Fibroblast of skin of right biceps (primary cell): ENCODE results near the gene RAE1.

Experiments
- DNase-seq: peaks from one replicate; pipeline ENCODE4 v3.0.0-alpha.2; 2013

The RAE1 gene

DNA sequence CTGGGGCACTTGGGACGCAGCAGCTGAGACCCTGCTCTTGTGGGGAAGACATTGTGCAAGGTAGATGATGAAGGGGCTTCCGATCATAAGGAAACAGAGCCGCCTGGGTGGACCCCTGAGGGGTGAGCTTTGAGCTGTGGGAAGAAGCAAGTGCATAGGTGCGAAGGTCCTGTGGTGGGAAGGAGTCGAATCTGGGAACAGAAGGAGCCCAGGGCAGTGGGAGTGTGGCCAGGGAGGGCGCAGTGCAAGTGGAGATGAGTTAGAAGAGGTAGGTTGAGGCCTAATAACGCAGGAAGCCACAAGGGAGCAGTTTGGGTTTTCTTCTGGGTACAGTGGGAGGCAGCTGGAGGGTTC is 50.5 kb downstream of the RAE1 start:
- no peak for DNase-seq

GRCh38 chr20:57402206-57403125 is 51.4 kb downstream of the RAE1 start:
- no peak for DNase-seq

GRCh38 chr20:57403216-57403615 is 52.2 kb downstream of the RAE1 start:
- DNase-seq = no peak

- DNase-seq = no peak
These were observed 53.0 kb downstream of the RAE1 start for GRCh38 chr20:57404006-57404405.

DNA sequence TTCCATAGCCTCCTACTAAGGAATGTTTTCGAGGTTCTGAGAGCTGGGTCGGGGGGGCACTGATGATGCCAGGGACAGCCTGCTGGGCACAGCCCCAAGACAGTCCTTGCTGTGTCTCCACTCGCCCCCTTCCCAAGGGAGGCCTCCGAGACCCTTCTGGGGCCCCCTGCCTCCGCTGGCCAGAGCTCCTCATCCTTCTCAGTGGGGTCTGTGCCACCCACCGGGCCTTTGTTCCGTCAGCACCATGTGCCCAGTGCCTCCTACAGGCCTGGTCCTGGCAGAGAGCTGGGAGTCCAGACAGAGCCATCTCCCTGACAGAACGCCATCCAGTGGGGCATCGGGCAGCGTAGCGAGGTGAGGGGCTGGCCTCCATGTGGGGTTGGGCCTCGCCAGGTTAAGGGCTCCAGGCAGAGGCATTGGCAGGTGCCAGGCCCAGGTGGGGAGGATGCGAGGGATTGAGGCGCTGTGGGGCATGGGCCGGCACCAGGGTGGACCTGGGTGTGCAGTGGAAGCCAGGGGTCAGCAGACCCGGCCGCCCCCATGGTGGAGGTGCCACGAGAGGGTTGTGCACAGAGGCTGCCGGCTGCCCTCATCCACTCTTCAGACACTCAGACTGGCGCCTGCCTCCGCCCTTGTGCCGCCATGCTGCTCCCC is 53.5 kb downstream of the RAE1 start:
- DNase-seq = no peak

GRCh38 chr20:57405236-57406016 is 54.4 kb downstream of the RAE1 start:
- no peak for DNase-seq

DNA sequence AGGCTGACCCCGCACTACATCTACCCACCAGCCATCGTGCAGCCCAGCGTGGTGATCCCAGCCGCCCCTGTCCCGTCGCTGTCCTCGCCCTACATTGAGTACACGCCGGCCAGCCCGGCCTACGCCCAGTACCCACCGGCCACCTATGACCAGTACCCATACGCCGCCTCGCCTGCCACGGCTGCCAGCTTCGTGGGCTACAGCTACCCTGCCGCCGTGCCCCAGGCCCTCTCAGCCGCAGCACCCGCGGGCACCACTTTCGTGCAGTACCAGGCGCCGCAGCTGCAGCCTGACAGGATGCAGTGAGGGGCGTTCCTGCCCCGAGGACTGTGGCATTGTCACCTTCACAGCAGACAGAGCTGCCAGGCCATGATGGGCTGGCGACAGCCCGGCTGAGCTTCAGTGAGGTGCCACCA is 56.5 kb downstream of the RAE1 start:
- DNase-seq = no peak

DNA sequence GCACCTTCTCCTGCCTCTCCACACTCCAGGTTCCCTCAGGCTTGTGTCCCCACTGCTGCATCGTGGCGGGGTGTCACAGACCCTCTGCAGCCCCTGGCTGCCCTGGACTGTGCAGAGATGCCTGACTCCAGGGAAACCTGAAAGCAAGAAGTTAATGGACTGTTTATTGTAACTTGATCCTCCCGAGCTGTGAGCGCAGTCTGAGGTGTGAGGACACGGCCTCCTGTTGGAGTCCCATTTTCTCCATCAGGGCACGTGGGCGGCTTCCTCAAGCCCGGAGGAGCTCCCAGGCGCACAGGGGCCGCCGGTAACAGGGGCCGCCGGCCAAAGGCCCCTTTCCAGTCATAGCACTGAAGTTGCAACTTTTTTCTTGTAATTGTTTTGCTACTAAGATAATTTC is 57.1 kb downstream of the RAE1 start:
- DNase-seq = no peak

- DNase-seq = no peak
These were observed 57.6 kb downstream of the RAE1 start for GRCh38 chr20:57408536-57409233.

GRCh38 chr20:57409316-57409671 is 58.2 kb downstream of the RAE1 start:
- DNase-seq = no peak

DNA sequence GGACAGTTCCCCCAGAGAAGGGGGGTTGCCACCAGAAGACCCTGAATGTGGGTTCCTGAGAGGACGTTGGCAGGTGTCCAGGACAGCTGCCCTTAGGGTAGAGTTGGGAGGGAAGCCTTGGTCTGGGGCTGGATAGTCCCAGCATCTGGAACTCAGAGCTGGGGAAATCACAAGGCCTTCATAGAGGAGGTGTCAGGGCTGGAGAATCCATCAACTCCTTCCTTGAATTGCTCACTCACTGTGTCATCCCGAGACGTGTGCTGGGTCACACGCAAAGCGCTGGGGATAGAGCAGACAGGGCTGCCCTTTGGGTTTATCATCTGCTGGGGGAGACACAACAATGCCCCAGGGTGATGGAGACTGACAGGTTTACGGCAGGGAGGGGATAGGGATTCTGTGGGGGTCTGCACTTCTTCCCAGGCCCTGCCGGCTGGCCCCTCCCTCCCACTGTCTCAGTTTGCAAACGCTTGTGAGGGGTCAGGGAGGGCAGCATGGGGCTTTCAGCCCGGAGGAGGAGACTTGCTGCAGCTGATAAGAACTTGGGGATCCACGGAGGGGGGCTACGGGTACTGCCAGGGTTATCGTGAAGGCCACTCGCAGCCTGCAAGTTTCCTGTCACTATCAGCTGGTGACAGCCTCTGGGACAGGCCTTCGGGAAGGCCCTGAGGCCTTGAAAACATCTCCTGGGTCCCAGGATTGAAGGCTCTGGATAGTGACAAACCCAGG is 58.8 kb downstream of the RAE1 start:
- peak; percentile 11 for DNase-seq

GRCh38 chr20:57410398-57410920 is 59.4 kb downstream of the RAE1 start:
- DNase-seq = no peak

DNA sequence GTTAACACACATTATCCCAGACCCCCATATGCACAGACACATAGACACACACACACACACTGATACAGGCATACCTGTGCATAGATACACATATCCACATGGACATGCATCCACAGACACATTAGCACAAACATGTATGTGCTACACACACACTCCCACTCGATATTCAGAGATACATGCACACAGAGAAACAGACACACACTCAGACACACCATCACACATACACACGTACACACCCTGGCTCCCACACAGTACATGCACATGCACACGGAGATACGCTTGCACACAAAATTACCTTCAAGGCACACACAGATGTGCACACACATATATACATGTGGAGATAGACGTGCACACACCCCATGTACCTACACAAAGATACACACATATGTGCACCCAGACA is 59.9 kb downstream of the RAE1 start:
- DNase-seq = no peak

GRCh38 chr20:57411406-57412283 is 60.6 kb downstream of the RAE1 start:
- no peak for DNase-seq

DNA sequence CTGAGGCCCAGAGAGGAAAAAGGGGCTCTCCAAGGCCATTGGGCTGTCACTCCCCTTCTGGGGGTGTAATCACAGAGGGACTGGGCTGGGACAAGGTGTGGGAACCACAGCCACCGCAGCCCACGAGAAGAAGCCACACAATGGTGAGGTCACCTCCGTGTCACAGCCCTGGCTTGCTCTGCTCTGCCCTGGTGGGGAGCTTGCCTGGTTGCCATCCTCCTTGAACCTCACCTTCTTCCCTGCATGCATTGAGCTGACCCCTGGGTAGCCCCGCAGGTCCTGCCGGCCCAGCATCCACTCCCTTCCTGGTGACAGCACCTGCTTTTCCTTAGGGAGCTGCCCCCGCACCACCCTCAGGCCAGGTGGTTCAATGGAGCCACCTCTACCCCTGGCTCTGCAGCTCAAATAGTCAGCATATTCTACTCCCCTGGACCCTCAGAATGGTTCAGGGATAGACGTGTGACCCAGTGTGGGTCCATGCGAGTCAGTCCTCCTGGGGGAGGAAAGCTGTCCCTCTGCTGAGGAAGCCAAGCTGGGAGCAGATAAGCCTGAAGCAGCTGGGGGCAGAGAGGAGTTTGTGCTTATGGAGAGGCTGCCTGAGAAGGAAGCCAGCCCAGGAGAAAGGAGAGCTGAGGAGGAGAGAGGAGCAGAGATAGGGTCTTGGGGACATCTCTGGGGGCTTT is 61.4 kb downstream of the RAE1 start:
- DNase-seq = no peak

- no peak for DNase-seq
These were observed 62.9 kb downstream of the RAE1 start for GRCh38 chr20:57413986-57414385.

DNA sequence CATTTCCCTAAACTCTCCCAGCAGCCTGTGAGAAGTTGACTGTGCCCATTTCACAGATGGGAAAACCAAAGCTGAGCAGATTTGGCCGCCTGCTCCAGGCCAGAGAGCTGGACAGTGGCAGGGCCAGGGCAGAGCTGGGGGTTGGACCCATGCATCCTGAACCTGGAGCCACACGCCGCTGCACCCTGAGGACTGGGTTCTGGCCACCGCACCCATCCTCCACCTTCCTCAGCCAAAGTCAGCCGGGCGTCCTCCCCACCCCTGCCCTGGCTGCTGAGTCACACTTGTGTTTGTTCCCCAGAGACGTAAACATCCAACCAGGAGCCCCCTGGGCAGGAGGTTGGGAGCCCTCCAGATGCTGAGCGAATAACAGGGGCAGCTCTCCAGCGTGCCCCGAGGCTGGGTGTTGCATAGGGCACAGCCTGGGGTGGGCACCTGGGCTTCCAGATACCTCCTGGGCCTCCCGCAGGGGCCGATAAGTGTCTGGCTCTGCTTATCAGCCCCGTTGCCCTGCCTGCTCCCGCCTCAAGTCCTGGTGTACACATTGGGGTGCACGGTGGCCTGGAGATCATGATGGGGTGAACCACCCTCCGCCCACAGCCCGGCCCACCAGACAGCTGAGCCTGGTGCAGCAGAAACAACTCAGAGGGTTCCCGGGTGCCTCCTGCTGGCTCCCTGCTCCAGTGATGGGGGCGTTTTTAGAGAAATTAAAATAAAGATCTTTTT is 64.0 kb downstream of the RAE1 start:
- DNase-seq = no peak

DNA sequence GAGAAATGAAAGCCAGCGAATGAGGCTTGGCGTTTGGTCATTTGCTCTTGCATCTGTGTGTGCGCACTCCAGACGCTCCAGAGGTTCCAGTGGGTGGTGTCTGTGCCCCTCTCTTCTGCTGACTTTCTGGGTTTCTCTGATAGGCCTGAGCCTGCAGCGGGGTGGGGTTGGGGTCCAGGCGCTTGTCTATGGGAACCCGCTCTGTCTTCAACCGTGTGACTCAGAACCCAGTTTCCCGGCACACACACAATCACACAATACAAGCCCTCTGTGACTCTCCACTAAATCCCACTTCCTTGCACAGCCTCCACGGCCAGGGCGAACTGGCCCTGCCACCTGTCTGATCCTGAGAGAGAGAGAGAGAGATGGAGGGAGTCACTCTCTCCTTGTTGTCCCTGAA is 64.7 kb downstream of the RAE1 start:
- no peak for DNase-seq

DNA sequence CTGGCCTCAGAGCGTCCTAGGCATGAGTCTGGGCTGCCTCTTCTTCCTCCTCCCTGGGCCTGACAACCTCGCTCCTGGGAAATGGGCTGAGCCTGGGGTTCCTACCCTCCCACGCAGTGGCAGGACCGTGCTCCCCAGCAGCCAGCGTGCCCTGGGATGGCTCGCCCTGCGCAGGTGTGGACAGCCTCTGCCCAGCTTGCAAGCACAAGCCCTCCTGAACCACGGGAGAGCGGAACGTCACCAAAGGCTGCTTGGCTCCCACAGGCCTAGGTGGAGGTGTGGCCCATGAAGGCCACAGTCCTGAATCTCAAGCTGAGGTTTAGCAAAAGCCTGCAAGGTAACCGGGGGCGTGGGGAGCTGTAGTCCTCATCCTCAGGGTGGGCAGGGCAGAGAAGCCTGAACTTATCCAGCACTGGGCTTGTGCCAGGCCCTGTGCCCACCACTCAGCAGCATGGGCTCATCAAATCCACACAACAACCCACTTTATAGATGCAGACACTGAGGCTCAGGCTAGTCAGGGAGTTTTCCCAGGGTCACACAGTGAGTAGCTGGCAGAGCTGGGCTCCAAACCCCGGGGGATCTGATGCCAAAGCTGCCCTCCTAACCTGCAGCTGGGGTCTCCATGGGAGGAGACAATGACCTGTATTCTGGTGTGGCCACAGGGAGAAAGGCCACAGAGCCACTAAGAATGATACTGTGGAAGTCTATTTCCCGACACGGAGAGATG is 65.4 kb downstream of the RAE1 start:
- no peak for DNase-seq
